NCI-H345 treated with DMSO at 0.1 percent for 48 hours (cell line): Measurements from ENCODE around the gene KIAA0040.
"Not testable (repeated sequence)": the region's sequence is repeated elsewhere in the genome, so short reads cannot be mapped to it uniquely, and the experiment has no call there.

Experiments used
- DNase-seq: peaks from one replicate; lab custom pipeline; 2025; ENCODE audit not compliant: unreplicated experiment; lab: John Stamatoyannopoulos, UW

KIAA0040 gene

GRCh38 chr1:175108331-175108820 lies 84.2 kb downstream of the KIAA0040 start:
- not testable (repeated sequence) for DNase-seq
